Measurements from ENCODE around the gene SLC35D3. TPM values are rescaled to one million over a fixed set of nuclear protein-coding genes. Genes with fewer than 3 reads are reported as not detected.

SLC35D3 gene
- total RNA-seq, 4 donors from 2014 or later = not detected

DNA sequence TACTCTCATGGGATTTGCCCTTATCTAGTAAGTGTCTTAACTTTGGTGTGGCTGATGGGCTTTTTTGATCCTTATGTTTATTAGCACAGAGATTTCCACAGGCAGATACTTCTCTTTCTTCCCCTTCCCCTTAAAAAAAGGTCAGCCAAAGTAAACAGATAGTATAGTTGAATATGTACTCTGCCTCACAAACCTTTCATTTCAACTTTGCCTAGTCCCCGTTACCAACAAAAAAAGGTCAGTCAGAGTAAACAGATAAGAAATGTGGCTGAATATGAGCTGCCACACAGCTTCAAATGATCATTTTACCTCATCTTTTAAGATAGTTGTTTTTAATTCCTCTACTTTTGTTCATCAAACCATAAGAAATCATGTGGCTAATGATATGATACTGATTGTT, 34.1 kb upstream of the SLC35D3 start:
- H3K36me3 ChIP-seq = peaks cover 0 to 5% (median 0%) of the 10 kb centered on the region in 3 donors
- H3K4me1 ChIP-seq = peaks cover 0 to 4% (median 0%) of the 10 kb centered on the region in 4 donors
- no peaks in the 10 kb centered on the region for H3K27me3 ChIP-seq
- no peak overlapping the region for H3K4me3 ChIP-seq
- H3K27ac ChIP-seq = no peak overlapping the region
- 50 to 69% methylated on average over 1 of the region's 1 CpG for WGBS, 2 donors
- no peaks in the 10 kb centered on the region for H3K9me3 ChIP-seq
- no peak for TF ChIP-seq CTCF (IDR thresholded peaks at IDR 0.05)
- TF ChIP-seq EP300 (IDR thresholded peaks at IDR 0.05) = no peak
- TF ChIP-seq POLR2A (IDR thresholded peaks at IDR 0.05) = no peak
- DNase-seq (ENCODE audit: low spot score in 2 of 2) = no peak

GRCh38 chr6:136889271-136890193, 32.6 kb upstream of the SLC35D3 start:
- Histone ChIP-seq H3K36me3 (peaks cover 0 to 5% (median 0%) of the 10 kb centered on the region in 3 donors), H3K4me1 (peaks cover 0 to 4% (median 0%) of the 10 kb centered on the region in 4 donors), H3K9me3 (no peaks in the 10 kb centered on the region), H3K27me3 (no peaks in the 10 kb centered on the region), H3K4me3 (no peak overlapping the region), H3K27ac (no peak overlapping the region)
- 54 to 69% methylated on average over 6 of the region's 6 CpGs for WGBS, 2 donors
- TF ChIP-seq CTCF (IDR thresholded peaks at IDR 0.05) = no peak
- no peak for TF ChIP-seq POLR2A (IDR thresholded peaks at IDR 0.05)
- no peak for TF ChIP-seq EP300 (IDR thresholded peaks at IDR 0.05)
- no peak for DNase-seq (ENCODE audit: low spot score in 2 of 2)

DNA sequence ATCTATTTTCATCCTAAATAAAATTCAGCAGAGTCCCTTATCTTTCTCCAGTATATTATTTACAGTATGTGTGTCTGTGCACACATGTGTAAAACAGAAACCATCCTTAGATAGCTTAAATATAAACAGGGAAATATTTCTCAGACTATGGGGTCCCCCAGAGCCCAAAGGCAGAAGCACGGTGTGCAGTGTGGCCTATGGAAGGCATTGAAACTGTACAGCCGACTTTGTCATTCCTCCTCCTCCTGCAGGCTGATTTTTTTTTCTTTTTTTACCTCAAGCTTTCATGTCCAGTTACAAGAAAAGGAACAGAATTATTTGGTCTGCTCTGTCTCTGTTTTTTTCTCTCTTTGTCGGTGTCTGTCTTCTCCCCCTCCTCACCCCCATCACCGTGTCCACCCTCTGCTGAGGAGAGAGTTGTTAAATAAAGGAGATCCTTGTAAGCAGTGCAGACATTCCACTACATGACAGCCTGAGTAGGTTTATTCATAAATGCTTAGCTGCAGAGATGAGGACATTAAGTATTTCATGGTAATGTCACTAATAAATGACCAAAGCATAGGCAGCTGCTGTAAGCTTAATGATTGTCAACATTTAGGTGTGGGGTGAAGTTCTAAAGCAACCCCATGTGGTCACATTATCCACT, 31.8 kb upstream of the SLC35D3 start:
- WGBS, 2 donors = 45 to 65% methylated on average over 4 of the region's 4 CpGs
- no peak for DNase-seq (ENCODE audit: low spot score in 2 of 2)

GRCh38 chr6:136890986-136891385, 31.1 kb upstream of the SLC35D3 start:
- 87 to 88% methylated on average over 3 of the region's 3 CpGs for WGBS, 2 donors
- H3K4me3 ChIP-seq = no peak overlapping the region
- no peak overlapping the region for H3K27ac ChIP-seq
- no peaks in the 10 kb centered on the region for H3K27me3 ChIP-seq
- H3K9me3 ChIP-seq = no peaks in the 10 kb centered on the region
- peaks cover 0 to 5% (median 0%) of the 10 kb centered on the region in 3 donors for H3K36me3 ChIP-seq
- TF ChIP-seq EP300 (IDR thresholded peaks at IDR 0.05) (no peak), CTCF (IDR thresholded peaks at IDR 0.05) (no peak), POLR2A (IDR thresholded peaks at IDR 0.05) (no peak)
- DNase-seq (ENCODE audit: low spot score in 2 of 2) = no peak
- H3K4me1 ChIP-seq = peaks cover 0 to 4% (median 0%) of the 10 kb centered on the region in 4 donors

More for the DNA sequence above, 31.8 kb upstream of the SLC35D3 start:
- Histone ChIP-seq H3K27me3 (no peaks in the 10 kb centered on the region), H3K4me3 (no peak overlapping the region), H3K9me3 (no peaks in the 10 kb centered on the region), H3K27ac (no peak overlapping the region), H3K4me1 (peaks cover 0 to 4% (median 0%) of the 10 kb centered on the region in 4 donors), H3K36me3 (peaks cover 0 to 5% (median 0%) of the 10 kb centered on the region in 3 donors)
- TF ChIP-seq POLR2A (IDR thresholded peaks at IDR 0.05) = no peak
- TF ChIP-seq EP300 (IDR thresholded peaks at IDR 0.05) = no peak
- no peak for TF ChIP-seq CTCF (IDR thresholded peaks at IDR 0.05)

- no peak overlapping the region for H3K27ac ChIP-seq
- peaks cover 0 to 5% (median 0%) of the 10 kb centered on the region in 3 donors for H3K36me3 ChIP-seq
- DNase-seq (ENCODE audit: low spot score in 2 of 2) = no peak
- no peaks in the 10 kb centered on the region for H3K9me3 ChIP-seq
- TF ChIP-seq POLR2A (IDR thresholded peaks at IDR 0.05) = no peak
- TF ChIP-seq EP300 (IDR thresholded peaks at IDR 0.05) = no peak
- TF ChIP-seq CTCF (IDR thresholded peaks at IDR 0.05) = no peak
- H3K4me1 ChIP-seq = peaks cover 0 to 4% (median 0%) of the 10 kb centered on the region in 4 donors
- H3K4me3 ChIP-seq = no peak overlapping the region
- 82 to 84% methylated on average over 5 of the region's 5 CpGs for WGBS, 2 donors
- no peaks in the 10 kb centered on the region for H3K27me3 ChIP-seq
These were observed 28.9 kb upstream of the SLC35D3 start for GRCh38 chr6:136893187-136893586.
